HG03039 (cell line): Measurements from ENCODE around the gene PSMA8.
A peak's percentile ranks its signal among the peaks of the same experiment; 100 is the strongest.
"Not testable (repeated sequence)": the region's sequence is repeated elsewhere in the genome, so short reads cannot be mapped to it uniquely, and the experiment has no call there.

Experiments used
- ATAC-seq: cut with Tn5 transposase; IDR thresholded peaks from one replicate; pipeline ENCODE4 v1.9.1; 2021; ENCODE audit warnings: mild to moderate bottlenecking, moderate library complexity; ENCODE audit not compliant: unreplicated experiment

Gene PSMA8

GRCh38 chr18:26133652-26134051, at the start of gene PSMA8:
PSMA8 (plus strand) TSS chr18:26133869; CDS start chr18:26133966, 97 bp downstream.
- ATAC-seq, result no peak

GRCh38 chr18:26085056-26085455, 48.6 kb upstream of the PSMA8 start:
- ATAC-seq, result no peak

- no peak for ATAC-seq
Measured at GRCh38 chr18:26086959-26087358, 46.7 kb upstream of the PSMA8 start.

- no peak for ATAC-seq
Measured at GRCh38 chr18:26088487-26088886, 45.2 kb upstream of the PSMA8 start.

GRCh38 chr18:26089293-26090129, 44.2 kb upstream of the PSMA8 start:
- peak; percentile 8 for ATAC-seq

GRCh38 chr18:26090130-26091046, 43.3 kb upstream of the PSMA8 start, which contains the start of gene SS18:
SS18 (minus strand) TSS chr18:26090613; CDS start chr18:26090569, 44 bp downstream.
- peak; percentile 76 for ATAC-seq

- ATAC-seq, result peak; percentile 37
Measured at GRCh38 chr18:26091047-26091630, 42.5 kb upstream of the PSMA8 start.

- no peak for ATAC-seq
Measured at GRCh38 chr18:26096852-26097251, 36.8 kb upstream of the PSMA8 start.

- ATAC-seq, result no peak
Measured at GRCh38 chr18:26097563-26097962, 36.1 kb upstream of the PSMA8 start.

GRCh38 chr18:26103579-26103978, 30.1 kb upstream of the PSMA8 start:
- no peak for ATAC-seq

GRCh38 chr18:26104035-26104434, 29.6 kb upstream of the PSMA8 start:
- no peak for ATAC-seq

- no peak for ATAC-seq
Measured at GRCh38 chr18:26119246-26119645, 14.4 kb upstream of the PSMA8 start.

GRCh38 chr18:26121476-26121875, 12.2 kb upstream of the PSMA8 start:
- no peak for ATAC-seq

GRCh38 chr18:26121994-26122393, 11.7 kb upstream of the PSMA8 start:
- not testable (repeated sequence) for ATAC-seq

GRCh38 chr18:26127786-26128185, 5.9 kb upstream of the PSMA8 start:
- ATAC-seq, result no peak

- not testable (repeated sequence) for ATAC-seq
Measured at GRCh38 chr18:26128192-26128591, 5.5 kb upstream of the PSMA8 start.

GRCh38 chr18:26134107-26134506, 438 bp downstream of the PSMA8 start:
- no peak for ATAC-seq

- no peak for ATAC-seq
Measured at GRCh38 chr18:26135548-26135947, 1.9 kb downstream of the PSMA8 start.

GRCh38 chr18:26157326-26157725, 23.7 kb downstream of the PSMA8 start:
- ATAC-seq, result no peak

- ATAC-seq, result no peak
Measured at GRCh38 chr18:26159353-26159752, 25.7 kb downstream of the PSMA8 start.

- ATAC-seq, result no peak
Measured at GRCh38 chr18:26164571-26164970, 30.9 kb downstream of the PSMA8 start.
